GM10266 (cell line): ENCODE measurements around the gene TTLL10.

ENCODE experiments used
- DNase-seq: peaks from one replicate; pipeline ENCODE4 v3.0.0; 2012; ENCODE audit errors: extremely low spot score
- CTCF ChIP-seq: IDR thresholded peaks from 2 replicates; pipeline ENCODE4 v1.5.1; 2012; ENCODE audit warnings: mild to moderate bottlenecking, low read depth; ENCODE audit not compliant: control insufficient read depth, insufficient read depth; ENCODE audit errors: missing control alignments

The TTLL10 gene

GRCh38 chr1:1236176-1236763 lies 62.6 kb downstream of the TTLL10 start:
- no peak for DNase-seq
- no peak for TF ChIP-seq CTCF

- DNase-seq, result no peak
- no peak for TF ChIP-seq CTCF
These were observed 63.5 kb downstream of the TTLL10 start for GRCh38 chr1:1236945-1237873.

GRCh38 chr1:1237874-1238701 lies 64.4 kb downstream of the TTLL10 start:
- no peak for DNase-seq
- no peak for TF ChIP-seq CTCF

- TF ChIP-seq CTCF, result no peak
- DNase-seq, result no peak
These were observed 65.1 kb downstream of the TTLL10 start for GRCh38 chr1:1238702-1239178.

GRCh38 chr1:1239227-1239613 lies 65.5 kb downstream of the TTLL10 start:
- no peak for TF ChIP-seq CTCF
- DNase-seq, result no peak

- TF ChIP-seq CTCF, result no peak
- no peak for DNase-seq
These were observed 66.1 kb downstream of the TTLL10 start for GRCh38 chr1:1239614-1240347.
